H1 (cell line): ENCODE measurements around the gene MARCOL. TPM values are rescaled to one million over a fixed set of nuclear protein-coding genes. Genes with fewer than 3 reads are reported as not detected.

Experiments
- BCL11A ChIP-seq, 2 experiments: IDR thresholded peaks; one replicate each; pipeline ENCODE4 v1.6.1; 2011; ENCODE audit warnings: low read depth in 2 of 2, low read length in 2 of 2, mild to moderate bottlenecking in 2 of 2
- CBX8 ChIP-seq: fragments of 300-800, 300-1000 bp; sonication (generic); IDR thresholded peaks from 2 replicates; pipeline ENCODE4 v1.7.1; 2016; ENCODE audit warnings: low read depth, low read length, borderline replicate concordance
- NANOG ChIP-seq: IDR thresholded peaks from 2 replicates; pipeline ENCODE4 v1.6.1; 2011; ENCODE audit warnings: low read length, low read depth, mild to moderate bottlenecking, inconsistent platforms; ENCODE audit not compliant: insufficient read depth, poor library complexity, severe bottlenecking
- SAP30 ChIP-seq: fragments of 300-600 bp; sonication (generic); IDR thresholded peaks from 2 replicates; pipeline ENCODE4 v1.7.1; 2012; ENCODE audit warnings: low read length, moderate library complexity, mild to moderate bottlenecking, inconsistent platforms; ENCODE audit not compliant: insufficient read depth, insufficient replicate concordance
- SIRT6 ChIP-seq: IDR thresholded peaks from one replicate; pipeline ENCODE4 v1.7.1; 2012; ENCODE audit warnings: low read length, inconsistent platforms
- TBP ChIP-seq: IDR thresholded peaks from 2 replicates; pipeline ENCODE4 v1.6.1; 2011; ENCODE audit warnings: low read depth, low read length, improper control_type of control experiment
- polyA plus RNA-seq, 7 experiments: library from polyadenylated mRNA; depleted of rRNA in 3 of 7; stranded (reverse) in 5 of 7; unstranded in 2 of 7; fragments of >200 nt in 5 of 7; fragments of 200-250 nt in 2 of 7; gene quantifications; 1 replicate in 5 of 7; 2 replicates in 1 of 7; 4 replicates in 1 of 7; pipeline versions ENCODE4 v1.2.1 to v1.2.3, GENCODE V29; 2011 to 2013; ENCODE audit warnings: missing spikeins in 2 of 7, mixed read lengths in 2 of 7
- total RNA-seq: library from RNA; stranded (reverse); fragmentation: NEBNext Ultra II Directional; extraction: Animal tissue kit (Norgen Biotek cat#: 25700); gene quantifications from 2 replicates; pipeline ENCODE4 v1.2.1, GENCODE V29; 2021
- TF ChIP-seq, protein P1 (sequence below): IDR thresholded peaks from 2 replicates; pipeline ENCODE4 v1.6.1; 2011; ENCODE audit warnings: low read length, improper control_type of control experiment

The MARCOL gene
- total and polyA plus RNA-seq, 2 of the 8 experiments (the other 6 are each of a cell fraction or from before 2014, with no cell fraction given), result not detected

DNA sequence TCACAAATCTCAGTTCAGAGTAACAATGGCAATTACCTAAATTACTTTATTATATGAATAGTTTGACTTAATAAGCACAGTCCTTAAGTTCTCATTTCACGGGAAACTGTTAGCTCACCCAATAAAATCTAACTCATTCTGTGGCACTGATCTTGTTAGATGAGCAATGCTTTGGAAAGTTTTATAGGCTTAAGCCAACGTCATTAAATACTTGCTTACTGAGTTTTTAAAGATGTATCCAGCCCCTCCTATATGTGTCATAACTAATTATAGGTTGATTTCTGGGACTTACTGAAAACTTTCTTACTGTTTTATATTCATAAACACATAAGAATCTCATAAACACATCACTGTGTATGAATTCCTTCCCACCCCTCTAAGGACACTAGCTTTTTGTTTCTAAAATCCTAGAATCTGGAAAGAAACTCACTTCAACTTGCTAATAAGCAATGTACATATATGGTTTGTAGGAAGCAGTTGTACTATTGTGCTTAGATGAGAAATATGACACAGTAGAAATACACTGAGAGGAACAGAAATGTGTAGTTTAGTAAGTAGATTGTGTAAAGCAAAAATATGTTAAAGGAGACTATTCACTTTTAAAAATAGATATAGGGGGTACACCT, 14.1 kb upstream of the MARCOL start (continued):
- TF ChIP-seq BCL11A (IDR thresholded peaks at IDR 0.05; ENCODE audit: low read depth in 2 of 2, low read length in 2 of 2) (no peak), SAP30 (no peak), SIRT6 (no peak), TBP (no peak), CBX8 (no peak), NANOG (no peak)
- TF ChIP-seq, protein P1, sequence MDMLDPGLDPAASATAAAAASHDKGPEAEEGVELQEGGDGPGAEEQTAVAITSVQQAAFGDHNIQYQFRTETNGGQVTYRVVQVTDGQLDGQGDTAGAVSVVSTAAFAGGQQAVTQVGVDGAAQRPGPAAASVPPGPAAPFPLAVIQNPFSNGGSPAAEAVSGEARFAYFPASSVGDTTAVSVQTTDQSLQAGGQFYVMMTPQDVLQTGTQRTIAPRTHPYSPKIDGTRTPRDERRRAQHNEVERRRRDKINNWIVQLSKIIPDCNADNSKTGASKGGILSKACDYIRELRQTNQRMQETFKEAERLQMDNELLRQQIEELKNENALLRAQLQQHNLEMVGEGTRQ, result no peak
